Measurements from ENCODE around the gene HELB. TPM values are rescaled to one million over a fixed set of nuclear protein-coding genes. Genes with fewer than 3 reads are reported as not detected.

Gene HELB
- total and polyA plus RNA-seq, 4 donors = 0.63 to 16.4 (median 2.5) TPM

DNA sequence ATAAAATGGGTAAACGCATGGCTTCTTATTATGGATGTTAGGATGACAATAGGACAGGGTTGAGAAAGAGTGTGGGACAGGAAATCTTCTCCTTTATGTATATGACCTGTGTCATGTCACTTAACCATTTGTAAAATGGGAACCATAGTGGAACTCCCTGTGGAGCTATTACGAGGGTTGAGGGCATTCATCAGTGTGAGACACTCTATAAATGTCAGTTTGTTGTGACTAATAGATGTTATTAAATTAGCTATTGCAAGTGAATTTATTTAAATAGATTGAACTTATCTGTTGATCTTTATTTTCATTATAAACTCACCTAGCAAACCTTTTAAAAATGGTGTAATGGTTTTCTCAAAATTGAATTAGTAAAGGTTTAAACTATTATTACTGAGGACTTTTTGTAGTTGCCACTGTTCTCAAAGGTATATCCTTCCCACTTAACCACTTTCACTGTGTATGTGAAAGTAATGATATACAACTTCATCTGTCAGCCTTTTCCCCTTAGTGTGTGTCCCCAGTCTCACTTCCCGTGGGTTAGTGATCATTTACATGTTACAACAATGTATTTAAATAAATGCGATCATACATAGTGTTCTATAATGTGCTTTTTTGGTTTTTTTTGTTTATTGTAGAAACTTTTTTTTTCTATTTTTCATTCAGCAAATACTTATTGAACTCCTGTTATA lies 17.1 kb downstream of the HELB start:
- Histone ChIP-seq H3K9me3 (ENCODE audit: control insufficient read depth in 4 of 4, insufficient read depth in 3 of 4, low read length in 3 of 4) (no peaks in the 10 kb centered on the region), H3K36me3 (ENCODE audit: control insufficient read depth in 4 of 4, insufficient read depth in 4 of 4, low read length in 4 of 4) (peaks cover 3 to 9% (median 7%) of the 10 kb centered on the region in 4 donors), H3K4me1 (ENCODE audit: control insufficient read depth in 5 of 5, insufficient read depth in 5 of 5, low read length in 5 of 5) (no peaks in the 10 kb centered on the region), H3K27ac (ENCODE audit: low read depth in 1 of 2, low read length in 1 of 2) (no peak overlapping the region), H3K27me3 (ENCODE audit: control insufficient read depth in 3 of 3, insufficient read depth in 3 of 3, low read length in 2 of 3) (no peaks in the 10 kb centered on the region), H3K9ac (ENCODE audit: insufficient read depth in 1 of 2, low read length in 2 of 2) (no peak overlapping the region), H3K4me3 (no peak overlapping the region)
- ATAC-seq (ENCODE audit: insufficient read depth, low FRiP score) (no peak), DNase-seq (no peak)
- TF ChIP-seq, protein P1, sequence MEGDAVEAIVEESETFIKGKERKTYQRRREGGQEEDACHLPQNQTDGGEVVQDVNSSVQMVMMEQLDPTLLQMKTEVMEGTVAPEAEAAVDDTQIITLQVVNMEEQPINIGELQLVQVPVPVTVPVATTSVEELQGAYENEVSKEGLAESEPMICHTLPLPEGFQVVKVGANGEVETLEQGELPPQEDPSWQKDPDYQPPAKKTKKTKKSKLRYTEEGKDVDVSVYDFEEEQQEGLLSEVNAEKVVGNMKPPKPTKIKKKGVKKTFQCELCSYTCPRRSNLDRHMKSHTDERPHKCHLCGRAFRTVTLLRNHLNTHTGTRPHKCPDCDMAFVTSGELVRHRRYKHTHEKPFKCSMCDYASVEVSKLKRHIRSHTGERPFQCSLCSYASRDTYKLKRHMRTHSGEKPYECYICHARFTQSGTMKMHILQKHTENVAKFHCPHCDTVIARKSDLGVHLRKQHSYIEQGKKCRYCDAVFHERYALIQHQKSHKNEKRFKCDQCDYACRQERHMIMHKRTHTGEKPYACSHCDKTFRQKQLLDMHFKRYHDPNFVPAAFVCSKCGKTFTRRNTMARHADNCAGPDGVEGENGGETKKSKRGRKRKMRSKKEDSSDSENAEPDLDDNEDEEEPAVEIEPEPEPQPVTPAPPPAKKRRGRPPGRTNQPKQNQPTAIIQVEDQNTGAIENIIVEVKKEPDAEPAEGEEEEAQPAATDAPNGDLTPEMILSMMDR (IDR thresholded peaks at IDR 0.05; ENCODE audit: control extremely low read depth, extremely low read depth) = no peak
- WGBS, 2 donors = 65 to 82% methylated on average over 4 of the region's 4 CpGs

DNA sequence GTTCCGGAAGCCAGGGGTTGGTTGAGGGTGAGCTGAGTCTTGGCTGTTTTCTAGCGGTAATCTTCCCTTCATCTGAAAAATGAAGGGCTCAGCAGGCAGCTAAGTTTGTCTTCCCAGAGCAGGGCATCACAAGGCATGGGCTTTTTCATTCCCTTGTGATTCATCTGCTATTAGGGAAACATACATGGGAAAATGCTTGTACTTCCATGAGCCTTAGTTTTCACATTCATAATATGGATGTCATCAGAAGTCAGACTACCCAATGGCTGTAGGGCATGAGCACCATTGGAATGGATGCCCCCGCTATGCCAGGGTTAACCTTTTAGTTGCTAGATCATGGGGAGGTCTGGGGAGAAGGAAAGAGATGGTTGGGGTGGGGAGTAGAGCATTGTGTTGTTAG lies 18.7 kb downstream of the HELB start:
- Histone ChIP-seq H3K27ac (ENCODE audit: low read depth in 1 of 2, low read length in 1 of 2) (peak overlapping the region in 1 of 2 donors; percentile 33), H3K4me3 (no peak overlapping the region), H3K9ac (ENCODE audit: insufficient read depth in 1 of 2, low read length in 2 of 2) (no peak overlapping the region), H3K36me3 (ENCODE audit: control insufficient read depth in 4 of 4, insufficient read depth in 4 of 4, low read length in 4 of 4) (peaks cover 3 to 10% (median 5%) of the 10 kb centered on the region in 4 donors), H3K9me3 (ENCODE audit: control insufficient read depth in 4 of 4, insufficient read depth in 3 of 4, low read length in 3 of 4) (no peaks in the 10 kb centered on the region), H3K27me3 (ENCODE audit: control insufficient read depth in 3 of 3, insufficient read depth in 3 of 3, low read length in 2 of 3) (no peaks in the 10 kb centered on the region), H3K4me1 (ENCODE audit: control insufficient read depth in 5 of 5, insufficient read depth in 5 of 5, low read length in 5 of 5) (no peaks in the 10 kb centered on the region)
- TF ChIP-seq, protein P1 (IDR thresholded peaks at IDR 0.05; ENCODE audit: control extremely low read depth, extremely low read depth) = no peak
- WGBS, 2 donors = 98 to 100% methylated on average over 3 of the region's 3 CpGs
- ATAC-seq (ENCODE audit: insufficient read depth, low FRiP score) (no peak), DNase-seq (no peak)

DNA sequence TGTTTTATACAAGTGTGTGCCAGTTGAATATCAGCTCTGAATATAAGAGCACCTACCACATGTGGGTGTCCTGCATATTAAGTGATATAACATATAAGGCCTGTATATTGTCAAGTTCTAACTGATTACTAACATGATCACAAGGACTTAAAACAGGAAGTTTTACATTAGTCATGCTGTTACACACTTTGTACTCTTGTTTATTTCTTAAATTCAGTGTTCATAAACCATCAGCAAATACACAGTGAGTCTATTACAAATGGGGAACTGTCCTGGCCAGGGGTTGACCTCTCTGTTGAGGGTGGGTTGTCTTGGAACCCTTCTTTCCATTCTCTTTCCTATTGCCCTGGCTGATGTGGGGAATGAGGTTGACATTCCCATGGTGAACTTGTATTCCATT lies 19.1 kb downstream of the HELB start:
- Histone ChIP-seq H3K9ac (ENCODE audit: insufficient read depth in 1 of 2, low read length in 2 of 2) (no peak overlapping the region), H3K27ac (ENCODE audit: low read depth in 1 of 2, low read length in 1 of 2) (no peak overlapping the region), H3K4me3 (no peak overlapping the region), H3K36me3 (ENCODE audit: control insufficient read depth in 4 of 4, insufficient read depth in 4 of 4, low read length in 4 of 4) (peaks cover 0 to 8% (median 5%) of the 10 kb centered on the region in 4 donors), H3K27me3 (ENCODE audit: control insufficient read depth in 3 of 3, insufficient read depth in 3 of 3, low read length in 2 of 3) (no peaks in the 10 kb centered on the region), H3K9me3 (ENCODE audit: control insufficient read depth in 4 of 4, insufficient read depth in 3 of 4, low read length in 3 of 4) (no peaks in the 10 kb centered on the region), H3K4me1 (ENCODE audit: control insufficient read depth in 5 of 5, insufficient read depth in 5 of 5, low read length in 5 of 5) (no peaks in the 10 kb centered on the region)
- TF ChIP-seq, protein P1 (IDR thresholded peaks at IDR 0.05; ENCODE audit: control extremely low read depth, extremely low read depth) = no peak
- no peak for ATAC-seq (ENCODE audit: insufficient read depth, low FRiP score)
- DNase-seq = no peak

DNA sequence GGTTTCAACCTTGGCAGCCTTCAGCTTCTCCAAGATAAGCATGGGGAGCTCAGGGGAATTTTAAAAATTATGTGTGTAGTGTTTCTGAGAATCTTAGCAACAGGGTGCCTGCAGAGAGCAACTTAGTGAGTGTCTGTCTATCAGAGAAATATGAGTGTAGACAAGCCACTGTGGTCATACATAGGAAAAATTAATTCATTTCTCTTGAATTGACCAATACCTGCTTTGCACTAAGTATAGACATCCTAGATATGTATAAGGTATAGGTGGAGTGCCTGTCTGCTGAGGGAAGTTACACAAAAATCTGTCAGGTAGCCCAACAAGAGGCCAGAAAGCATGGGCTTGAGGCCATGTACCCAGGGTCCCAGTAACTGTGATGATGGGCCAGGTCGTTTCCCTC lies 20.7 kb downstream of the HELB start:
- H3K9me3 ChIP-seq (ENCODE audit: control insufficient read depth in 4 of 4, insufficient read depth in 3 of 4, low read length in 3 of 4) = no peaks in the 10 kb centered on the region
- H3K4me3 ChIP-seq = no peak overlapping the region
- H3K9ac ChIP-seq (ENCODE audit: insufficient read depth in 1 of 2, low read length in 2 of 2) = no peak overlapping the region
- no peaks in the 10 kb centered on the region for H3K4me1 ChIP-seq (ENCODE audit: control insufficient read depth in 5 of 5, insufficient read depth in 5 of 5, low read length in 5 of 5)
- no peak overlapping the region for H3K27ac ChIP-seq (ENCODE audit: low read depth in 1 of 2, low read length in 1 of 2)
- TF ChIP-seq, protein P1 (IDR thresholded peaks at IDR 0.05; ENCODE audit: control extremely low read depth, extremely low read depth) = no peak
- H3K27me3 ChIP-seq (ENCODE audit: control insufficient read depth in 3 of 3, insufficient read depth in 3 of 3, low read length in 2 of 3) = no peaks in the 10 kb centered on the region
- 100% methylated on average over 1 of the region's 1 CpG for WGBS, 2 donors
- peaks cover 0 to 8% (median 5%) of the 10 kb centered on the region in 4 donors for H3K36me3 ChIP-seq (ENCODE audit: control insufficient read depth in 4 of 4, insufficient read depth in 4 of 4, low read length in 4 of 4)
- DNase-seq (no peak), ATAC-seq (ENCODE audit: insufficient read depth, low FRiP score) (no peak)
